HuH-7.5 (cell line): ENCODE measurements around the gene RERGL.
"Not testable (repeated sequence)": the region's sequence is repeated elsewhere in the genome, so short reads cannot be mapped to it uniquely, and the experiment has no call there.

Experiments used
- DNase-seq: peaks from one replicate; pipeline ENCODE4 v3.0.0; 2011; ENCODE audit warnings: low spot score

Gene RERGL, protein sequence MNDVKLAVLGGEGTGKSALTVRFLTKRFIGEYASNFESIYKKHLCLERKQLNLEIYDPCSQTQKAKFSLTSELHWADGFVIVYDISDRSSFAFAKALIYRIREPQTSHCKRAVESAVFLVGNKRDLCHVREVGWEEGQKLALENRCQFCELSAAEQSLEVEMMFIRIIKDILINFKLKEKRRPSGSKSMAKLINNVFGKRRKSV

DNA sequence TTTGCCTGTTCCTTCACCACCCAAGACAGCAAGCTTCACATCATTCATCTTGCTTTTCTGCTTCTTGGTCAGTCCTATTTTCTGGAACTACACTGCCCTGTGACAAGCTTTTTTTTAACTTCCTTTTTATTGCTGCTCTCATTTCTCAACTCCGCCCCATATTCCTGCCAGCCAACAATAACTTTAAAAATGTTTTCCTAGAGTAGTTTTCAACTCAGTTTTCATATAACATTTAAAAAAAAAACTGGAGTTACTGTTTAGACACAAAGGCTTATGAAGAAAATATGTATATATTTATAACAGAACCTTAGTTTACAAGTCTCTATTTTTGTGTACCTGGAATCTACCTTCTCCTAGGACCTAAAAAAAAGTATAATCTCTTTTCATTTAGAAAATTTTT, at the start of gene RERGL:
Gene RERGL (minus strand): TSS at position 101 of the 400 bp plus-strand sequence. CDS start 53 bp downstream, at position 48.
- no peak for DNase-seq

DNA sequence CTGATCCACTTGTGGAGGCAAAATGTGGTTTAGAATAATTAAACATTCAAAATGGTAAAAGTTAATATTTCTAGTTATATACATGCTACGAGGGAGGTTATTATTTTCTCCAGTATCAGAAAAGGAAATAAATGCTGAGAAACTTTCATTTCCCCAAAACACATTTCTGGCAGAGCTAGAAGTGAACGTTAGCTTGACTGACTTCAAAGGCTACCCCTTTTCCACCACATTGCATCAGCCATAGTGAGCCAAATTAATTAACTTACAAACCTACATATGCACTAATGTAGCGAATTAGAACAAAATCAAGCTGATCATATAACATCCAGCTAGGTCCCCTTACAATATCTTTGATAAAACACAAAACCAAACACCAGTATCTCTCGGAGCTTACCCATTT, 49.3 kb upstream of the RERGL start:
- DNase-seq, result no peak

DNA sequence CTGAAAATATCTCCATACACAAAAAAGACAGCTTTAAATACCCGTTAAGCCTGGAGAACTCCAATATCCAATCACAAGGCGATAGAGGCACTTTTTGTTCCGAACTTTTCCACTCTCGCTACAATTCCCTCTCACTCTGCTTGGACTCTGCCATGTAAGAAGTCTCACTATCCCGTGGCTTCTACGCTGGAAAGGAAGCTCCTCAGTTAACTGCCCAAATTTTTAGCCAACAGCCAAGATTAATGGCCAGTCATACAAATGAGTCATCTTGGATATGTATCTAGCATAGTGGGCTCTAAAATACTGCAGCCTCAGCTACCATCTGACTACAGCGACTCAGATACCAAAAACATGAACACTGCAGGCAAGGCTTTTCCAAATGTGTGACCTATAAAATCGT, 45.5 kb upstream of the RERGL start:
- no peak for DNase-seq

DNA sequence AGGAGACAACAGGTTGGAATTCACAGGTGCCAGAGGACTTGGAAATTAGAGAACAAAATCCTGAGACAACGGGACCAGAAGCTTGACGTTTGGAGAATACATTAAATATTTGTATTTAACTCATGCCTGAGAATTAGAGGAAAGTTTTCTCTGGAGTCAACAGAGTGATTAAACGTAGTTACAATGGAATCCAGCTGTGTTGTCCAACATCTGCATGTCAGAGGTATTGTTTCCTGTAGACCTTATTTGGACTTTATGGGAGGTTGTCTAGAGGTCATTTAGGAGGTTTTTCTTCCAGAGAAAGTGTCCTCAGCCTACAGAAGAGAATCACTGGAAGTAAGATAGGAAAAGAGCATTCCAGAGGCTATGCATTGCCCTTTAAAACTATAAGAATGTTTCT, 45.1 kb upstream of the RERGL start:
- no peak for DNase-seq

DNA sequence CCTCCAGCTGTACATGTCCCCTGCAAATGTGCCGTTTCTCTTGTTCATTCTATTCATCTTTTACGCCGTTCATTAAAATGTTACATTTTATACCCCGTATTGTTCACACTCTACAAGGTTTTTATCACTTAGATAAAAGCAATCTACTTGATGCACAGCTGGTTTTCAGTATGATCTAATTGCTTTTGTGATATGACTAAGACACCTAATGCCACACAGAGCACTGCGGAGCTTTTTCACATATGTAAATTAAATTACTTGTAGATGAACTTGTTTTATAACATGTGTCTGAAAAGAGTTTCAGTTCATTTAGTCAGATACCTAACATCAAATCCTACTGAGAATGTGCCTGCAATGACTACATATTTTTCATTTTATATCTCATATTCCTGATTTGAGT, 40.9 kb upstream of the RERGL start:
- DNase-seq, result no peak

DNA sequence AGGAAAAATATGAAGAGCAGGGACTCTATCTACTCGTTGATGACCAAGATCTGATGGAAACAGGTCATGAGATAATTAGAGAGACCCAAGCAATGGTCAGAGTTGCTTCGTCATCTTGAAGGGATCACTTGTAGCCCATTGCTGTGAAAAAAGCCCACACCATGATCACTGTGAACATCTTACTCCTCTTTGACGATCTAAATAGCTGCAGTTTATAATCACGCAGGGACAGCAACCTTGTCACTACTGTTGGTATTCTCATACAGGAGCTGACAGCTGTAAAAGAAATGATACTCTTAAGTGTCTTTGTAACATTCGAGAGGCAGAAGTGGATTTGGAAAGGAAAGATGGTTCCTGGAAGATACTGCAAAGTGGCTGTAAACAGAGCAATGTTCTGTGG, 33.7 kb upstream of the RERGL start:
- DNase-seq, result no peak

DNA sequence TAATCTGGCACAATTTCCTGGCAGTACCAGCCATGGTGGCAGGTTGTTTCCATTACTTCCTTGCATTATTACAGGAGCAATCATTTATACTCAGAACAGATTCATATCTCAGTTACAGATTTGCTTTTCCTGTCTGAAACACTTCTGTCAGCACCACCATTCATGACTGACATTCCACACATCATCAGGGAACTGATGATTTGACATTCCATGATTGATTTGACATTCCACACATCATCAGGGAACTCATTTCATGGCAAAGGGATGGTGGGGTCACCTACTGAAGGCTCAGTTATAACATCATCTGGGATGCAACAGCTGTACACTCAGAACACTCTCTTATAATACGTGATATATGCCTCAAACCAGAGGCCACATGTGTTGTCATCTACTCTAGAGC, 30.9 kb upstream of the RERGL start:
- DNase-seq, result no peak

DNA sequence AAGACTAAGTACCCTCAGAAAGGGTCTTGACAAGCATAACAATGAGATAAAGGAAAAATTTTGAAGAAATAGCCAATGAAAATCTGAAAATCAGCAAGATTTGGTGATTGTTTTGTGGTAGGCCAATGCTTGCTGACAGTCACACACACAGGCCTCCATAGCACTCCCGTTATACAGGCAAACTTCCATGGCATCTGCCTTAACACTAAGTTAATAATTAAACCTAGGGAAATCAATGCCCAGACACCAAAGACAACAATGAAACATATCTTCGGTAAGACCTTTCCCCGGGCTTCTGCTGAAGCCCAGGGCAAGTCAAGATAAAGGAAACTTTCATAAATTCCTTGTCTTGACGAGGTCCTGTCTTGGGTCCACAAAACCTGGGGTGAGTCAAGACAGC, 18.6 kb upstream of the RERGL start:
- DNase-seq, result peak; percentile 15

DNA sequence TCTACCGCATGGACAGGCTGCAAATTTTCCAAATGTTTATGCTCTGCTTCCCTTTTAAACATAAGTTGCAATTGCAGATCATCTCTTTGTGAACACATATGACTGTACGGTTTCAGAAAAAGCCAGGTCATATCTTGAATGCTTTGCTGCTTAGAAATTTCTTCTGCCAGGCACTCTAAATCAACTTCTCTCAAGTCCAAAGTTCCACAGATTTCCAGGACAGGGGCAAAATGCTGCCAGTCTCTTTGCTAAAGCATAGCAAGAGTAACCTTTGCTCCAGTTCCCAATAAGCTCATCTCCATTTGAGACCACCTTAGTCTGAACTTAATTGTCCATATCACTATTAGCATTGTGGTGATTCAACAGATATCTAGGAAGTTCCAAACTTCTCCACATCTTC, 13.6 kb upstream of the RERGL start:
- DNase-seq, result no peak

DNA sequence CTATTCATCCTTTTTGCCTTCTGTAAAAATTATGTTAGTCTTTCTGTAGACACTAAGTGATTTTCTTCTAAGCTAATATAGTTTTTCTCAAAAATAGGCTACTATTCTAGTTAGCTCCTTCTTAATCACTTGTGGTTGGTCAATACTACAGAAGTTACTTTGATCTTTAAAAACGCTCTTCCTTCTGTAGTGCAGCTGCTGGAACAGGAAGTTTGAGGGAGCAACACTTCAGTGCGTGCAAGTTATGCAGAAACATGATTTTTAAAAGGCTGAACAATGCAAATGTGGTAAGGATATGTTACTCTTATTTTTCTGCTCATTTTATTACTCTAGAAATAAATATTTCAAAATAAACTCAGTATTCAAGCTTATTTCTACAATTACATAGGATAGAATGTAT, 11.1 kb upstream of the RERGL start:
- DNase-seq, result no peak

DNA sequence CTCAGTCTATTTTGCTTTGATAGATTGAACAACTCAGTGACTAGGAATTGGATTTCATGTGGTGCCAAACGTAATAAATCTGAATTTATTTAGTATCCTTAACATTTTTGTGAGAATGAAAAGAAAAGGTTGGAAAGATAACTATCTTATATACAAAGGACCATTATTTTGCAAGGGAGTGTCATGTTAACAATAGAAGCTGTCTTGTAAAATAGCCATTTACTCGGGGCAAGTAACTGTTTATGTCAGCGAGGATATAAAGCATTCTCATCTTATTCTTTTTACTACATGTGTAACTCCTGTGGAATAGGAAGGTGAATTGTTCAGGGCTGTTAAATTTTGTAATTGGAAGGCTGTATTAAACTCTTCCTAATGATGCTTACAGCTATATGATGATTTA, 5.9 kb downstream of the RERGL start:
- DNase-seq, result no peak

DNA sequence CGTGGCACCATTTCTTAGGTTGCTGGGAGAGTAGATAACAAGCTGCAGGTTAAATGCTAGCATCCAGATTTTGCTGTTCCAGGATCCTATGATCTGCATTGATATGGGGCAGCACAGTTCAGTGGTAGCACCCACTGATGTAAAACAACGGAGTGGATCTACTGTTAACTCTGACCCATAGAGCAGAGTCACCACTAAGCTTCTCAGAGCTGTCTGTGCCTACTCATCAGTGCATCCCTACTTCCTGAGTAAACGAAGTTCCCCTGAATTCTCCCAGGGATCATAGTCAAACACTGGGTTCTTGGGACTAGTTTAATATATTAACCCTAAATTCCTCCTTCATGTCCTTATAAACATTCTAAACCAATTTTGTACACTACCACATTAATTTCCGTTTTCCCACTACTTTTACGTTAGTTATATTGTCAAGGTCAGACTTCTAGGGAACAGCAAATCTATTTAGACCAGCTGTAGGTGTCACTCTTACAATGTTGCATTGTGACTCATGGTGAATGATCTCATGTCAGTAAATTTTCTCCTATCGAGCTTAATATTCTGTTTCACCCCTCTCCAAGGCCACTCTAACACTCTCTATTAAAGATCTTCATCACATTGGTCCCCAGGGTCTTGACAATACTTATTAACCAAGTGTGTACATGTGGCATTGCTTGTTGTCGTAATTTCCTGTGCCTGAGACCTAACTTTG, 10.3 kb downstream of the RERGL start:
- DNase-seq, result no peak

DNA sequence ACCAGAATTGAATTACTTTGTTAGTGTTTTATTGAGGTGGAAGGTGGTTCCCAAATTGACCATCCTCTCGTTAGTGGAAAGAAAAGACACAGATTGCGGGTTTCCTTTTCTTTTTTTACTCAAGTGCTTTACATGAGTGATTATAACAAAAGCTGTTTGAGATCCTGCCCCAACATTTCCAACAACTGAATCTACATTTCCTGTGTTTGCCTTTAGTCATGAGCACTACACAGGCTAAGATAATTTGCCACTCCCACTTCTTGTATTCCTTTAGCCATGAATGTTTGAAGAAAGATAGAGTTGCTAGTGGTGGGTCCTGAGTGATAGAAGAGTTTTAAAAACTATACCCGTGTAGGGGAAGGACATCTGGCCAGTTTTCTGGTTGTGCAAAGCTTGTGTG, 16.0 kb downstream of the RERGL start:
- DNase-seq, result no peak

DNA sequence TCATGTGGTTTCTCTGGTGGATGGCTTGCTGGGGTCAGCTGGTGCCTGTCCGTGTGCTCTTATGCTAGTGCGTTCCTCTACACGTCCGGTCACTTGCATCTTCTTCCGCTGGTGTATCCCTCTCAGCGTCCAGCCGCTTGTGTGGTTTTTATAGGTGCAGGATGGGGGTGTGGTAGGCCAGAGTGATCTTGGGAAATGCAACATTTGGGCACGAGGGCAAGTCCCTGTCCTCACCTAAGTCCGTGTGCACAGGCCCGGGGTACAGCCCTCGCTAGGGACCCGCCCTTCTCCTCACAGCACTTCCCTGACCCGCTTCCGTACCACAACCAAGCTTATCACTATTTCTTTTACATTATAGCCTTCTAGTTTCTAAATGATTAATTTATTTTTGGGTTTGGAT, 17.3 kb downstream of the RERGL start:
- no peak for DNase-seq

DNA sequence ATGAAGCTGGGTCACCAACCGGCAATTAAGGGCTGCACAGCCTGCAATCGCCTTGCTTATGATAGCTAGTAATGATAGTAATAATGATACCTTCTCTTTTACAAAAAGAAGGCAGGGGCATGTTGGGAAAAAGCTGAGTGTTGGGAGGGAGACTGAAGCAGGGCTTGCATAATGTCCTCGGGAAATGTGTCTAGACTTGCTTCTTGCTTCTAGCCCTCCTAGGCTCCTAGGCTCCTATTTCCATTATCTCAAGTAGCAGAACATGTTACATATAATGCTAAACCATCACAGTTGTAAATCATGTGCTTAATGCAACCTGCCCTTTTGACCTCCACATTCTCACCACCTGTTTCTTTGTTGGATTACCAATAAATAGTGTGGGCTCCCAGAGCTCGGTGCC, 18.7 kb downstream of the RERGL start:
- DNase-seq, result no peak

DNA sequence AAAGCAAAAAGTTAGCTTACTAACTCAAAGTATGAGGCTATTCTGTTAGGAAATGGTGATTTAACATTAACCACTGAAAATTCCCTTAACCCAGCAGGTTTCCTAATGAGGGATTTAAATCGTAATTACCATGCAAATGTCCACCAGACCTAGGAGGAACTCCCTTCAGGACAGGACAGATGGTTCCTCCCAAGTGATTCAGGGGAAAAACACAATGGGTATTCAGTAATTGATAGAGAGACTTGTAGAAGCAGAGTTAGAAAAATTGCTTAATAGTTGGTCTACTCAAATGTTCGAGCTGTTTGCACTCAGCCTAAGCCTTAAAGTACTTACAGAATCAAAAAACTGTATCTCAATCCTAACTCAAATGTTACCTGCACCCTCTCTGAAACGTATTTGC, 21.6 kb downstream of the RERGL start:
- DNase-seq, result no peak

DNA sequence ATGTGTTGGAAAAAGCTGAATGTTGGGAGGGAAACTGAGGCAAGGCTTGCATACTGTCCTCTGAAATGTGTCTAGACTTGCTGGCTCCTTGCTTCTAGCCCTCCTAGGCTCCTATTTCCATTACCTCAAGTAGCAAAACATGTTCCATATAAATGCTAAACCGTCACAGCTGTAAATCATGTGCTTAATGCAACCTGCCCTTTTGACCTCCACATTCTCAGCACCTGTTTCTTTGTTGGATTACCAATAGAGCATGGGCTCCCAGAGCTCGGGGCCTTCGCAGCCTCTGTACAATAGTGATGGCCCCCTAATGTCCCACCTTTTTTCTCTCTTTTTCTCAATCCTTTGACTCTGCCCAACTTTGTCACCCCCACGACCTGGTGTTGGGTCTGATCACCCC, 23.3 kb downstream of the RERGL start:
- no peak for DNase-seq

DNA sequence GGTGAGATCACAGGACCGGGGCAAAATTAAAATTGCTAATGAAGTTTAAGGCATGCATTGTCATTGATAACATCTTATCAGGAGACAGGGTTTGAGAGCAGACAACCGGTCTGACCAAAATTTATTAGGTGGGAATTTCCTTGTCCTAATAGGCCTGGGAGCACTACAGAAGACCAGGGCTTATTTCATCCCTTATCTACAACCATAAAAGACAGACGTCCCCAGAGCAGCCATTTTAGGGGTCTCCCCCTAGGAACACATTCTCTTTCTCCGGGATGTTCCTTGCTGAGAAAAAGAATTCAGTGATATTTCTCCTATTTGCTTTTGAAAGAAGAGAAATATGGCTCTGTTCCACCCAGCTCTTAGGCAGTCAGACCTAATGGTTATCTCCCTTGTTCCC, 27.1 kb downstream of the RERGL start:
- not testable (repeated sequence) for DNase-seq

DNA sequence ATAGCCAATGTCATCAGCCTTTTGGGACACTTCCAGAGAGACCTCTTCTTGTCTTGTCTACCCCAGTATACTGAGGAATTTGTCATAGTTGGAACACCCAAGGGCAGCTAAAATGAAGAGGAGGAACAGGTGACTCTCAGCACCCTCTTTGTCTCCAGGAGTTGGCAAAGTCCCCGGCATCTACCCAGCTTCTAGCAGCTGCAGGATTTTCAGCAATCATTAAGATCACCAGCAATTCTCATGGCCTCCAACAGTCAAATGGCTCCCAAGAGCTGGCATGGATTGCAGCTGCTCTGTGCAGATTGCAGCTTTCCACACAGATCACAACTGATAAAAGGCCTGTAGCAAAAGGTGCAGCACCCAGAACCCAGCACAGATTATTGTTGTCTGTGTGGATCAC, 32.9 kb downstream of the RERGL start:
- DNase-seq, result no peak

DNA sequence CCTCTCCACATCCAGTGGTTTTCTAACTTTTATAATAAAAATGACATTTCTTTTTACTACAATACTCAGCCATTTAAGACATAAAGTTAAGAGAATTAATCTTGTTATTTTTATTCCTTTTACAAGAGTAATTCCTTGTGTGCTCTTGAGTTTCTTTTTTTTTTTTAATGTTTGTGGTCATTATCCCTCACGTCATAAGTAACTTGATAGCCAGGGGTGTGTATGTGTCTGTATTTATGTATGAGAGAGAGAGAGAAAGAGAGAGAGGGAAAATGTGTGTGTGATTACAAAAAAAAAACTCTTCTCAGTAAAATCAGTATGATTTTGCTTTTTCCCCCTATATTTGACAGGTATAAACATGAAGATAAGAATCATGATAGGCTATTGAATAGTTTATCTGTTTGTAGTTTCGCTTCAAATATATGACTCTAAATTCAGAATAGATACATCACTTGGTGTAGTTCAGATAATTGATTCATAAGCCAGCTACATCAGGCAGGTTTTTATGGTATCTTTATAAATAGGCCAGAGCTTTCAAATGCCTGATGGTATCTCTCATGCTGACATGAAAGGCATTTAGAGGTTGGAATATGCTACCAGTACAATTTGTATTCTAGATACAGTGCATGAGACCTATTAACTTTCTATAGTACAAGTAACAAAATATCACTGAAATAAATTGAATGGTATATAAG, 34.9 kb downstream of the RERGL start:
- no peak for DNase-seq

DNA sequence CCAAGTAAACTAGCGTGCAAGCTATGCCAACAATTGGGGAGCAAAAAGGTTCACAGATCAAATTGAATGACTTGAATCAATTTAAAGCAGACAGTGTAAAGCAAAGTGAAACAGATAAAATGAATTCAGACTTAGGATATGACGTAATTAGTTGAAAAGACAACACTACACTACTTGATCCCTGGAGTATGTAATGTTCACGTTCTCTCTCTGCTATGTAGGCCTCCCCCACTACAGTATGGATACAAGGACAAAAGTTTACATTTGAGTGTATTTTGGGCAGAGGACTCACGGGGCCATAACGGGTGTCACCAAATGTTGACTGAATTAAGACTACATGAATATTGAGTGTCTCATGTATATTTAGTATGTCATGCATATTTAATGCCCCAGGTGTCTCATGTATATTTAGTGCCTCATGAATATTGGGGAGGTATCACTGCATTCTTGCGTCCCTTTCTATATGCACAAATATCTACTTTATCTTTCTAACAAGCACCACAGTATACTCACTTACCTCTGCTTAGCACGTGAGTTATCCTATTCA, 44.5 kb downstream of the RERGL start:
- DNase-seq, result peak; percentile 13

DNA sequence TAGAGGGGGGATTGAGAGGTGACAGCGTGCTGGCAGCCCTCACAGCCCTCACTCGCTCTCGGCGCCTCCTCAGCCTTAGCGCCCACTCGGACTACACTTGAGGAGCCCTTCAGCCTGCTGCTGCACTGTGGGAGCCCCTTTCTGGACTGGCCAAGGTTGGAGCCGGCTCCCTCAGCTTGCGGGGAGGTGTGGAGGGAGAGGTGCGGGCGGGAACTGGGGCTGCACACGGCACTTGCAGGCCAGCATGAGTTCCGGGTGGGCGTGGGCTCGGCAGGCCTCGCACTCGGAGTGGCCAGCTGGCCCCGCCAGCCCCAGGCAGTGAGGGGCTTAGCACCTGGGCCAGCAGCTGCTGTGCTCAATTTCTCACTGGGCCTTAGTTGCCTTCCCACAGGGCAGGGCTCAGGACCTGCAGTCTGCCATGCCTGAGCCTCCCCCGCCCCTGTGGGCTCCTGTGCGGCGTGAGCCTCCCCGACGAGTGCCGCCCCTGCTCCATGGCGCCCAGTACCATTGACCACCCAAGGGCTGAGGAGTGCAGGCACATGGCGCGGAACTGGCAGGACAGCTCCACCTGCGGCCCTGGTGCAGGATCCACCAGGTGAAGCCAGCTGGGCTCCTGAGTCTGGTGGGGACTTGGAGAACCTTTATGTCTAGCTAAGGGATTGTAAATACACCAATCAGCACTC, 49.8 kb downstream of the RERGL start:
- not testable (repeated sequence) for DNase-seq
